A549 (cell line): ENCODE data around the gene PIP5K1B. TPM values are rescaled to one million over a fixed set of nuclear protein-coding genes. Genes with fewer than 3 reads are reported as not detected.

Experiments
- ATAC-seq, 2 experiments: fragments of 200-7000 bp in 1 of 2; fragments of >200 bp in 1 of 2; cut with Nextera tagmentation in 1 of 2; cut with Tn5 transposase in 1 of 2; 3 replicates each; pipeline versions ENCODE4 v1.8.0 to v1.9.1; 2018 to 2020; ENCODE audit warnings: mild to moderate bottlenecking in 1 of 2, moderate library complexity in 1 of 2
- CTCF ChIA-PET: fragments of 300-600 bp; sonication (Branson Sonifier 250); formaldehyde crosslinking; extraction: SDS; loops from one replicate; lab custom pipeline; 2021; ENCODE audit warnings: antibody characterized with exemption, inconsistent platforms; lab: Yijun Ruan, JAX
- POLR2A ChIA-PET: fragments of 350-600 bp; formaldehyde crosslinking; extraction: SDS; loops from one replicate; lab custom pipeline; 2021; ENCODE audit warnings: antibody characterized with exemption, inconsistent platforms; lab: Yijun Ruan, JAX
- DNase-seq, 2 experiments: peaks; one replicate each; pipeline versions ENCODE4 v3.0.0 to v3.0.0-alpha.2; 2011 to 2016; ENCODE audit warnings: low read depth in 1 of 2, low spot score in 1 of 2
- FAIRE-seq: peaks from 2 replicates; lab custom pipeline; 2011; peaks lifted over from hg19 to GRCh38; lab: Jason Lieb, UNC
- H3K27ac ChIP-seq, 2 experiments: fragments of >200 bp; sonication (Bioruptor Twin); formaldehyde crosslinking; 3 replicates each; pipeline ENCODE4 v1.5.1; 2016 to 2017
- H3K4me1 ChIP-seq: fragments of >200 bp; sonication (Bioruptor Twin); formaldehyde crosslinking; 3 replicates; pipeline ENCODE4 v1.6.1; 2016
- H3K4me2 ChIP-seq: fragments of >200 bp; sonication (Bioruptor Twin); formaldehyde crosslinking; 3 replicates; pipeline ENCODE4 v1.6.1; 2016
- H3K4me3 ChIP-seq: fragments of >200 bp; sonication (Bioruptor Twin); formaldehyde crosslinking; 3 replicates; pipeline ENCODE4 v1.5.1; 2016
- H3K9me3 ChIP-seq: fragments of >200 bp; sonication (Bioruptor Twin); formaldehyde crosslinking; 3 replicates; pipeline ENCODE4 v1.6.1; 2016
- CBX8 ChIP-seq: fragments of 200-600 bp; sonication (generic); IDR thresholded peaks from 2 replicates; pipeline ENCODE4 v1.6.1; 2016
- CEBPB ChIP-seq, 2 experiments: fragments of >200 bp in 1 of 2; sonication (Bioruptor Twin) in 1 of 2; formaldehyde crosslinking in 1 of 2; IDR thresholded peaks; 2 replicates each; pipeline ENCODE4 v1.6.1; 2012 to 2016
- CHD4 ChIP-seq: fragments of 200-600 bp; sonication (generic); IDR thresholded peaks from 2 replicates; pipeline ENCODE4 v1.6.1; 2016; ENCODE audit warnings: antibody characterized with exemption, mild to moderate bottlenecking, borderline replicate concordance
- EHF ChIP-seq: fragments of 250-450 bp; sonication (Bioruptor Pico); IDR thresholded peaks from 2 replicates; pipeline ENCODE4 v1.5.0; 2020; ENCODE audit warnings: mild to moderate bottlenecking
- EP300 ChIP-seq, 2 experiments: fragments of >200 bp; sonication (Bioruptor Twin); formaldehyde crosslinking; IDR thresholded peaks; 2 replicates in 1 of 2; 3 replicates in 1 of 2; pipeline ENCODE4 v1.6.1; 2016 to 2017
- ESRRA ChIP-seq: fragments of 150-350 bp; IDR thresholded peaks from 2 replicates; pipeline ENCODE4 v1.6.1; 2014; ENCODE audit warnings: mild to moderate bottlenecking, low read length, borderline replicate concordance
- FOSL2 ChIP-seq, 2 experiments: fragments of 450-650 bp in 1 of 2; fragments of >200 bp in 1 of 2; sonication (Bioruptor Twin) in 1 of 2; formaldehyde crosslinking; IDR thresholded peaks; 2 replicates each; pipeline versions ENCODE4 v1.5.0 to v1.6.1; 2016 to 2020; ENCODE audit warnings: mild to moderate bottlenecking in 1 of 2, moderate library complexity in 1 of 2
- FOXS1 ChIP-seq: fragments of 250-450 bp; sonication (Bioruptor Pico); IDR thresholded peaks from 2 replicates; pipeline ENCODE4 v1.5.0; 2020; ENCODE audit warnings: mild to moderate bottlenecking, moderate library complexity
- HES2 ChIP-seq: fragments of >200 bp; sonication (Bioruptor Twin); formaldehyde crosslinking; IDR thresholded peaks from 2 replicates; pipeline ENCODE4 v1.6.1; 2016
- HEYL ChIP-seq: fragments of 250-450 bp; sonication (Bioruptor Pico); IDR thresholded peaks from 2 replicates; pipeline ENCODE4 v1.8.0; 2021; ENCODE audit warnings: mild to moderate bottlenecking, moderate library complexity
- HOXA7 ChIP-seq: fragments of 250-450 bp; sonication (Bioruptor Pico); IDR thresholded peaks from 2 replicates; pipeline ENCODE4 v1.5.0; 2020; ENCODE audit warnings: mild to moderate bottlenecking, moderate library complexity
- HOXB5 ChIP-seq: fragments of 250-450 bp; sonication (Bioruptor Pico); IDR thresholded peaks from 2 replicates; pipeline ENCODE4 v1.5.0; 2020; ENCODE audit warnings: mild to moderate bottlenecking, moderate library complexity
- KDM1A ChIP-seq: fragments of 200-600 bp; sonication (generic); IDR thresholded peaks from 2 replicates; pipeline ENCODE4 v1.6.1; 2016; ENCODE audit warnings: low read depth, mild to moderate bottlenecking
- KDM5A ChIP-seq: fragments of 200-600 bp; sonication (generic); IDR thresholded peaks from 2 replicates; pipeline ENCODE4 v1.6.1; 2016; ENCODE audit warnings: antibody characterized with exemption, mild to moderate bottlenecking
- MAFK ChIP-seq: fragments of 450-650 bp; IDR thresholded peaks from 2 replicates; pipeline ENCODE4 v1.6.1; 2014; ENCODE audit not compliant: partially characterized antibody
- MYC ChIP-seq: IDR thresholded peaks from 2 replicates; pipeline ENCODE4 v1.6.1; 2012; ENCODE audit warnings: mild to moderate bottlenecking, inconsistent platforms, low read length, improper control_type of control experiment, borderline replicate concordance
- NPAS2 ChIP-seq: fragments of 250-450 bp; sonication (Bioruptor Pico); IDR thresholded peaks from 2 replicates; pipeline ENCODE4 v1.8.0; 2022; ENCODE audit warnings: mild to moderate bottlenecking, moderate library complexity, borderline replicate concordance
- NR3C1 ChIP-seq: fragments of >200 bp; sonication (Bioruptor Twin); formaldehyde crosslinking; IDR thresholded peaks from 3 replicates; pipeline ENCODE4 v1.6.1; 2017
- POLR2AphosphoS2 ChIP-seq: conservative IDR thresholded peaks from 2 replicates; pipeline ENCODE4 v1.6.1; 2012; ENCODE audit warnings: low read length, improper control_type of control experiment, inconsistent platforms
- RARB ChIP-seq: fragments of 250-450 bp; sonication (Bioruptor Pico); IDR thresholded peaks from 2 replicates; pipeline ENCODE4 v1.8.0; 2021; ENCODE audit warnings: mild to moderate bottlenecking, moderate library complexity
- REST ChIP-seq: fragments of 200-600 bp; sonication (generic); IDR thresholded peaks from 2 replicates; pipeline ENCODE4 v1.6.1; 2016; ENCODE audit warnings: antibody characterized with exemption, mild to moderate bottlenecking, moderate library complexity
- RFX5 ChIP-seq: fragments of 450-650 bp; IDR thresholded peaks from 2 replicates; pipeline ENCODE4 v1.7.1; 2014; ENCODE audit warnings: antibody characterized with exemption, mild to moderate bottlenecking, moderate library complexity
- SREBF2 ChIP-seq: fragments of 450-650 bp; IDR thresholded peaks from 2 replicates; pipeline ENCODE4 v1.6.1; 2014; ENCODE audit warnings: mild to moderate bottlenecking, moderate library complexity
- TP53 ChIP-seq: fragments of 250-450 bp; sonication (Bioruptor Pico); IDR thresholded peaks from 2 replicates; pipeline ENCODE4 v1.5.0; 2021; ENCODE audit warnings: mild to moderate bottlenecking, moderate library complexity
- ZSCAN20 ChIP-seq: fragments of 250-450 bp; sonication (Bioruptor Pico); IDR thresholded peaks from 2 replicates; pipeline ENCODE4 v1.8.0; 2022; ENCODE audit warnings: mild to moderate bottlenecking, moderate library complexity
- WGBS: methylation state at CpG from one replicate; pipeline ENCODE4 v1.1.6; 2017; ENCODE audit errors: missing lambda C conversion rate; 5-methylcytosine and 5-hydroxymethylcytosine counted together
- polyA plus RNA-seq, 4 experiments: library from polyadenylated mRNA; depleted of rRNA in 3 of 4; stranded (reverse); fragments of >200 nt; fragmentation: RNase III in 1 of 4; extraction: RNeasy Plus Mini Kit Qiagen cat#74134 plus additional on column Dnase treatment in 1 of 4; gene quantifications; 2 replicates in 3 of 4; 3 replicates in 1 of 4; pipeline ENCODE4 v1.2.3, GENCODE V29; 2011 to 2017

Gene PIP5K1B
- polyA plus RNA-seq, 2 of the 4 experiments (the other 2 are of a cell fraction) = not detected

GRCh38 chr9:68912561-68912960, 207.5 kb downstream of the PIP5K1B start:
- no peak for ATAC-seq
- Histone ChIP-seq H3K4me2 (no peak overlapping the region), H3K9me3 (no peaks in the 10 kb centered on the region), H3K27ac (no peak overlapping the region), H3K4me3 (no peak overlapping the region), H3K4me1 (no peaks in the 10 kb centered on the region)
- FAIRE-seq = no peak
- DNase-seq = no peak
- ChIA-PET CTCF (no interaction called here), POLR2A (no interaction called here)
- TF ChIP-seq EP300 (IDR thresholded peaks at IDR 0.05) (no peak), HOXB5 (CRISPR knock-in tag) (no peak)

- 0% methylated on average over 1 of the region's 1 CpG for WGBS
- Histone ChIP-seq H3K27ac (no peak overlapping the region), H3K4me3 (no peak overlapping the region), H3K4me2 (no peak overlapping the region), H3K4me1 (no peaks in the 10 kb centered on the region), H3K9me3 (no peaks in the 10 kb centered on the region)
- ChIA-PET POLR2A (no interaction called here), CTCF (no interaction called here)
- ATAC-seq (no peak), DNase-seq (no peak), FAIRE-seq (no peak)
- TF ChIP-seq HEYL (CRISPR knock-in tag) = no peak
These were observed 208.0 kb downstream of the PIP5K1B start for GRCh38 chr9:68913054-68913453.

- POLR2A ChIA-PET = no interaction called here
- TF ChIP-seq FOSL2 (IDR thresholded peaks at IDR 0.05) = no peak
- peak; percentile 32; the same call in 1 of the 2 replicates for TF ChIP-seq FOSL2 (CRISPR knock-in tag; IDR thresholded peaks at IDR 0.05)
- no peak for TF ChIP-seq SREBF2
- no peak for FAIRE-seq
These were observed 209.7 kb downstream of the PIP5K1B start for GRCh38 chr9:68914751-68915150.

GRCh38 chr9:68919661-68920060, 214.6 kb downstream of the PIP5K1B start:
- WGBS = 15% methylated on average over 2 of the region's 2 CpGs
- Histone ChIP-seq H3K9me3 (no peaks in the 10 kb centered on the region), H3K4me3 (no peak overlapping the region), H3K4me1 (no peaks in the 10 kb centered on the region), H3K4me2 (no peak overlapping the region), H3K27ac (no peak overlapping the region)
- TF ChIP-seq NPAS2 (CRISPR knock-in tag) (no peak), KDM1A (no peak), TP53 (CRISPR knock-in tag) (no peak), REST (no peak), SREBF2 (no peak), HOXB5 (CRISPR knock-in tag) (no peak)
- ChIA-PET POLR2A (no interaction called here), CTCF (no interaction called here)
- no peak for DNase-seq
- no peak for ATAC-seq
- no peak for FAIRE-seq

More at GRCh38 chr9:68914751-68915150, 209.7 kb downstream of the PIP5K1B start:
- DNase-seq (no peak), ATAC-seq (no peak)
- Histone ChIP-seq H3K9me3 (no peaks in the 10 kb centered on the region), H3K27ac (no peak overlapping the region), H3K4me2 (no peak overlapping the region), H3K4me1 (no peaks in the 10 kb centered on the region), H3K4me3 (no peak overlapping the region)
- CTCF ChIA-PET = no interaction called here
- WGBS = 5% methylated on average over 2 of the region's 2 CpGs

GRCh38 chr9:68920921-68921320, 215.9 kb downstream of the PIP5K1B start:
- no peaks in the 10 kb centered on the region for H3K4me1 ChIP-seq
- ATAC-seq (no peak), DNase-seq (no peak), FAIRE-seq (no peak)
- H3K4me3 ChIP-seq = no peak overlapping the region
- H3K4me2 ChIP-seq = no peak overlapping the region
- CTCF ChIA-PET = no interaction called here
- POLR2A ChIA-PET = no interaction called here
- no peak overlapping the region for H3K27ac ChIP-seq
- no peaks in the 10 kb centered on the region for H3K9me3 ChIP-seq
- 38% methylated on average over 1 of the region's 1 CpG for WGBS
- no peak for TF ChIP-seq ZSCAN20 (CRISPR knock-in tag)
- no peak for TF ChIP-seq ESRRA
- TF ChIP-seq EHF (CRISPR knock-in tag) = no peak
- TF ChIP-seq NR3C1 = no peak
- TF ChIP-seq MYC = no peak
- TF ChIP-seq CBX8 = no peak
- TF ChIP-seq HOXA7 (CRISPR knock-in tag) = no peak
- TF ChIP-seq POLR2AphosphoS2 = no peak
- TF ChIP-seq CEBPB (IDR thresholded peaks at IDR 0.05) = no peak
- TF ChIP-seq FOXS1 (CRISPR knock-in tag) = no peak
- no peak for TF ChIP-seq RFX5
- no peak for TF ChIP-seq MAFK
- no peak for TF ChIP-seq CHD4
- no peak for TF ChIP-seq KDM5A
- TF ChIP-seq RARB (CRISPR knock-in tag) = no peak
- TF ChIP-seq SREBF2 = no peak
- no peak for TF ChIP-seq HES2
